K562 (cell line): Measurements from ENCODE around the gene OR1I1. TPM values are rescaled to one million over a fixed set of nuclear protein-coding genes. Genes with fewer than 3 reads are reported as not detected.

Experiments
- ATAC-seq: fragments of 200-7000 bp; cut with Tn5 transposase; 3 replicates; pipeline ENCODE4 v1.9.1; 2020; ENCODE audit warnings: moderate library complexity
- BruUV-seq: library from RNA; stranded (reverse); fragments of 400-500 nt; replicated peaks from 2 replicates; lab custom pipeline; 2021; lab: Mats Ljungman, UMichigan
- CTCF ChIA-PET: fragments of 300-600 bp; formaldehyde crosslinking; extraction: SDS; loops from one replicate; lab custom pipeline; 2021; ENCODE audit warnings: low intra/inter-chr PET ratio; lab: Yijun Ruan, JAX
- POLR2A ChIA-PET: fragments of 300-600, 350-650 bp; sonication (Branson Sonifier 250); formaldehyde crosslinking; extraction: SDS; loops from one replicate; lab custom pipeline; 2021; ENCODE audit warnings: antibody characterized with exemption, inconsistent platforms; lab: Yijun Ruan, JAX
- DNase-seq, 4 experiments: peaks; one replicate each; pipeline versions ENCODE4 v3.0.0 to v3.0.0-alpha.2; 2011 to 2018; ENCODE audit warnings: low spot score in 3 of 4, mixed read lengths in 3 of 4; ENCODE audit errors: extremely low read depth in 1 of 4
- FAIRE-seq: peaks from 2 replicates; lab custom pipeline; 2011; peaks lifted over from hg19 to GRCh38; lab: Jason Lieb, UNC
- H2AFZ ChIP-seq: 2 replicates; pipeline ENCODE4 v1.6.0; 2011; ENCODE audit warnings: low read depth, low read length, control low read depth, inconsistent platforms
- H3K27ac ChIP-seq: fragments of 200-600 bp; 3 replicates; pipeline ENCODE4 v1.8.0; 2011; ENCODE audit warnings: low read depth, mild to moderate bottlenecking, control low read depth, inconsistent platforms, low read length, moderate library complexity, mixed read lengths; ENCODE audit errors: extremely low read depth
- H3K27me3 ChIP-seq, 2 experiments: fragments of 300-600 bp in 1 of 2; 2 replicates in 1 of 2; 3 replicates in 1 of 2; pipeline versions ENCODE4 v1.6.0 to v1.8.0; 2011; ENCODE audit warnings: inconsistent platforms in 2 of 2, low read length in 2 of 2, mild to moderate bottlenecking in 1 of 2, mixed read lengths in 1 of 2, moderate library complexity in 1 of 2; ENCODE audit not compliant: control insufficient read depth in 2 of 2, insufficient read depth in 2 of 2
- H3K36me3 ChIP-seq: fragments of 300-600 bp; 3 replicates; pipeline ENCODE4 v1.8.0; 2011; ENCODE audit warnings: mild to moderate bottlenecking, low read length, inconsistent platforms; ENCODE audit not compliant: control insufficient read depth, insufficient read depth
- H3K4me1 ChIP-seq, 2 experiments: fragments of 200-600 bp in 1 of 2; replicated peaks in 1 of 2; 2 replicates in 1 of 2; 3 replicates in 1 of 2; pipeline versions ENCODE4 v1.5.1 to v1.8.0; 2011; ENCODE audit warnings: inconsistent platforms in 2 of 2, low read length in 2 of 2, mild to moderate bottlenecking in 1 of 2, mixed read lengths in 1 of 2, moderate library complexity in 1 of 2; ENCODE audit not compliant: control insufficient read depth in 2 of 2, insufficient read depth in 2 of 2
- H3K4me2 ChIP-seq: 2 replicates; pipeline ENCODE4 v1.6.1; 2011; ENCODE audit warnings: low read length, control low read depth, inconsistent platforms, mixed read lengths; ENCODE audit not compliant: insufficient read depth
- H3K4me3 ChIP-seq: fragments of 200-600 bp; sonication (generic), shearing (Covaris generic); 2 replicates; pipeline ENCODE4 v1.5.1; 2016; ENCODE audit warnings: control low read depth, inconsistent platforms
- H3K79me2 ChIP-seq: fragments of 200-600 bp; 3 replicates; pipeline ENCODE4 v1.8.0; 2011; ENCODE audit warnings: low read length, inconsistent platforms; ENCODE audit not compliant: control insufficient read depth, insufficient read depth
- H3K9ac ChIP-seq, 2 experiments: 2 replicates each; pipeline versions ENCODE4 v1.6.0 to v1.6.1; 2011; ENCODE audit warnings: low read depth in 2 of 2, low read length in 2 of 2, control low read depth in 1 of 2, inconsistent platforms in 1 of 2, mild to moderate bottlenecking in 1 of 2, mixed read lengths in 1 of 2; ENCODE audit not compliant: insufficient read depth in 1 of 2
- H3K9me1 ChIP-seq: one replicate; pipeline ENCODE4 v1.6.0; 2011; ENCODE audit warnings: inconsistent platforms, mild to moderate bottlenecking, low read length, moderate library complexity; ENCODE audit not compliant: control insufficient read depth, insufficient read depth
- H3K9me3 ChIP-seq: replicated peaks from 2 replicates; pipeline ENCODE4 v1.5.1; 2011; ENCODE audit warnings: low read depth, low read length, inconsistent platforms; ENCODE audit not compliant: control insufficient read depth, insufficient read depth
- H4K20me1 ChIP-seq: replicated peaks from 2 replicates; pipeline ENCODE4 v1.6.1; 2011; ENCODE audit warnings: low read length, inconsistent platforms, mixed read lengths; ENCODE audit not compliant: control insufficient read depth, insufficient read depth
- CC2D1A ChIP-seq: fragments of 450-650 bp; IDR thresholded peaks from 2 replicates; pipeline ENCODE4 v1.6.1; 2017; ENCODE audit warnings: mild to moderate bottlenecking
- MCM2 ChIP-seq: fragments of 450-650 bp; IDR thresholded peaks from 2 replicates; pipeline ENCODE4 v1.6.1; 2017; ENCODE audit warnings: low read depth, mild to moderate bottlenecking
- RFX7 ChIP-seq: fragments of 250-450 bp; sonication (Bioruptor Pico); IDR thresholded peaks from 2 replicates; pipeline ENCODE4 v1.5.1; 2021; ENCODE audit warnings: mild to moderate bottlenecking
- ZFPM2 ChIP-seq: fragments of 250-450 bp; sonication (Bioruptor Pico); IDR thresholded peaks from 2 replicates; pipeline ENCODE4 v1.5.1; 2022; ENCODE audit warnings: mild to moderate bottlenecking
- WGBS: fragments of 100-300 bp; shearing (Covaris generic); methylation state at CpG from one replicate; pipeline ENCODE4 v1.1.6; 2016; ENCODE audit warnings: low coverage, mixed read lengths; ENCODE audit not compliant: insufficient coverage; ENCODE audit errors: missing lambda C conversion rate; 5-methylcytosine and 5-hydroxymethylcytosine counted together
- in situ Hi-C: fragments of 300-500 bp; cut with MboI; formaldehyde crosslinking; loops from 4 replicates; pipeline ENCODE4 v1.15.0; 2018; ENCODE audit warnings: inconsistent platforms, mixed read lengths
- intact Hi-C: fragments of 100-400 bp; cut with micrococcal nuclease; formaldehyde crosslinking; loops from 2 replicates; pipeline ENCODE4 v1.14.2; 2022
- polyA plus RNA-seq, 8 experiments: library from polyadenylated mRNA; depleted of rRNA in 4 of 8; stranded (reverse) in 5 of 8; unstranded in 3 of 8; fragments of >200 nt; fragmentation: Nextera tagmentation in 2 of 8; fragmentation: Illumina TruSeq in 1 of 8; extraction: Ambion mirVana in 2 of 8; extraction: Trizol in 1 of 8; gene quantifications; 2 replicates each; pipeline versions ENCODE4 v1.2.1 to v1.2.3, GENCODE V29; 2011 to 2014; ENCODE audit warnings: inconsistent platforms in 1 of 8, missing spikeins in 1 of 8
- total RNA-seq, 7 experiments: library from RNA; depleted of rRNA in 6 of 7; stranded (reverse); fragments of >200 nt in 6 of 7; fragmentation: Illumina TruSeq in 2 of 7; extraction: Trizol in 2 of 7; gene quantifications; 2 replicates each; pipeline versions ENCODE4 v1.2.1 to v1.2.3, GENCODE V29; 2011 to 2021; ENCODE audit warnings: low replicate concordance in 1 of 7
- TF ChIP-seq, protein P1 (sequence below), 2 experiments: IDR thresholded peaks; 2 replicates each; pipeline ENCODE4 v1.6.1; 2012; ENCODE audit warnings: improper control_type of control experiment in 2 of 2, low read depth in 2 of 2, low read length in 2 of 2, borderline replicate concordance in 1 of 2
- TF ChIP-seq, protein P2 (sequence below): IDR thresholded peaks from 2 replicates; pipeline ENCODE4 v1.6.1; 2014; ENCODE audit warnings: antibody characterized with exemption

OR1I1 gene
- total and polyA plus RNA-seq, 9 of the 15 experiments (the other 6 are each of a cell fraction or from before 2014, with no cell fraction given), result not detected

- no peak overlapping the region for H3K27ac ChIP-seq
- ATAC-seq (no peak), FAIRE-seq (no peak), DNase-seq (no peak)
- peaks cover 27% of the 10 kb centered on the region; the same call in 2 of the 3 replicates for H3K36me3 ChIP-seq
- H3K27me3 ChIP-seq, result no peaks in the 10 kb centered on the region
- ChIA-PET POLR2A (no interaction called here), CTCF (no interaction called here)
- H2AFZ ChIP-seq, result no peak overlapping the region
- in situ Hi-C loops (no loop called here), intact Hi-C loops (no loop called here)
- H3K4me1 ChIP-seq, result peaks cover 5 to 28% of the 10 kb centered on the region in 2 experiments; a peak in 4 of 5 replicates
- no peaks in the 10 kb centered on the region for H4K20me1 ChIP-seq
- peaks cover 11% of the 10 kb centered on the region for H3K79me2 ChIP-seq
- whole genome bisulfite sequencing, result 65% methylated on average over 17 of the region's 22 CpGs
- H3K9ac ChIP-seq, result no peak overlapping the region
- H3K4me3 ChIP-seq, result no peak overlapping the region
- peaks cover 6% of the 10 kb centered on the region for H3K9me1 ChIP-seq
- TF ChIP-seq, protein P1, sequence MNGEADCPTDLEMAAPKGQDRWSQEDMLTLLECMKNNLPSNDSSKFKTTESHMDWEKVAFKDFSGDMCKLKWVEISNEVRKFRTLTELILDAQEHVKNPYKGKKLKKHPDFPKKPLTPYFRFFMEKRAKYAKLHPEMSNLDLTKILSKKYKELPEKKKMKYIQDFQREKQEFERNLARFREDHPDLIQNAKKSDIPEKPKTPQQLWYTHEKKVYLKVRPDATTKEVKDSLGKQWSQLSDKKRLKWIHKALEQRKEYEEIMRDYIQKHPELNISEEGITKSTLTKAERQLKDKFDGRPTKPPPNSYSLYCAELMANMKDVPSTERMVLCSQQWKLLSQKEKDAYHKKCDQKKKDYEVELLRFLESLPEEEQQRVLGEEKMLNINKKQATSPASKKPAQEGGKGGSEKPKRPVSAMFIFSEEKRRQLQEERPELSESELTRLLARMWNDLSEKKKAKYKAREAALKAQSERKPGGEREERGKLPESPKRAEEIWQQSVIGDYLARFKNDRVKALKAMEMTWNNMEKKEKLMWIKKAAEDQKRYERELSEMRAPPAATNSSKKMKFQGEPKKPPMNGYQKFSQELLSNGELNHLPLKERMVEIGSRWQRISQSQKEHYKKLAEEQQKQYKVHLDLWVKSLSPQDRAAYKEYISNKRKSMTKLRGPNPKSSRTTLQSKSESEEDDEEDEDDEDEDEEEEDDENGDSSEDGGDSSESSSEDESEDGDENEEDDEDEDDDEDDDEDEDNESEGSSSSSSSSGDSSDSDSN (IDR thresholded peaks at IDR 0.05; ENCODE audit: borderline replicate concordance in 1 of 2, low read depth in 2 of 2, low read length in 2 of 2), result no peak
- no peak for TF ChIP-seq CC2D1A
- TF ChIP-seq ZFPM2 (CRISPR knock-in tag), result no peak
- TF ChIP-seq RFX7 (CRISPR knock-in tag), result no peak
- TF ChIP-seq MCM2, result no peak
- TF ChIP-seq, protein P2, sequence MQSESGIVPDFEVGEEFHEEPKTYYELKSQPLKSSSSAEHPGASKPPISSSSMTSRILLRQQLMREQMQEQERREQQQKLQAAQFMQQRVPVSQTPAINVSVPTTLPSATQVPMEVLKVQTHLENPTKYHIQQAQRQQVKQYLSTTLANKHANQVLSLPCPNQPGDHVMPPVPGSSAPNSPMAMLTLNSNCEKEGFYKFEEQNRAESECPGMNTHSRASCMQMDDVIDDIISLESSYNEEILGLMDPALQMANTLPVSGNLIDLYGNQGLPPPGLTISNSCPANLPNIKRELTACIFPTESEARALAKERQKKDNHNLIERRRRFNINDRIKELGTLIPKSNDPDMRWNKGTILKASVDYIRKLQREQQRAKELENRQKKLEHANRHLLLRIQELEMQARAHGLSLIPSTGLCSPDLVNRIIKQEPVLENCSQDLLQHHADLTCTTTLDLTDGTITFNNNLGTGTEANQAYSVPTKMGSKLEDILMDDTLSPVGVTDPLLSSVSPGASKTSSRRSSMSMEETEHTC, result no peak
- no peak overlapping the region for H3K4me2 ChIP-seq
- H3K9me3 ChIP-seq, result no peaks in the 10 kb centered on the region; the same call in 1 of the 2 replicates
- no TSS peak for BruUV-seq
These were observed 41.2 kb downstream of the OR1I1 start for GRCh38 chr19:15123031-15123890.
